ENCODE data around the gene PA2G4. TPM values are rescaled to one million over a fixed set of nuclear protein-coding genes. Genes with fewer than 3 reads are reported as not detected.
A peak's percentile ranks its signal among the peaks of the same experiment; 100 is the strongest.

The PA2G4 gene
- total RNA-seq, 1 donor from 2014 or later, result 230 TPM

DNA sequence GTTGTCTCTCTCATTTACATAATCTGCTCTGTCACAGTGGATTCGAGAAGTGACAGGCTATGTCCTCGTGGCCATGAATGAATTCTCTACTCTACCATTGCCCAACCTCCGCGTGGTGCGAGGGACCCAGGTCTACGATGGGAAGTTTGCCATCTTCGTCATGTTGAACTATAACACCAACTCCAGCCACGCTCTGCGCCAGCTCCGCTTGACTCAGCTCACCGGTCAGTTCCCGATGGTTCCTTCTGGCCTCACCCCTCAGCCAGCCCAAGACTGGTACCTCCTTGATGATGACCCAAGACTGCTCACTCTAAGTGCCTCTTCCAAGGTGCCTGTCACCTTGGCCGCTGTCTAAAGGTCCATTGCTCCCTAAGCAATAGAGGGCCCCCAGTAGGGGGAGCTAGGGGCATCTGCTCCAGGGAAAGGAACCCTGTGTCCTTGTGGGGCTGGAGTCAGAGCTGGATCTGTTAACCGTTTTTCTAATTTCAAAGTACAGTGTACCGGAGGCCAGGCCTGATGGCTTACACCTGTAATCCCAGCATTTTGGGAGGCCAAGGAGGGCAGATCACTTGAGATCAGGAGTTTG, 19.3 kb upstream of the PA2G4 start:
- TF ChIP-seq, protein P1, sequence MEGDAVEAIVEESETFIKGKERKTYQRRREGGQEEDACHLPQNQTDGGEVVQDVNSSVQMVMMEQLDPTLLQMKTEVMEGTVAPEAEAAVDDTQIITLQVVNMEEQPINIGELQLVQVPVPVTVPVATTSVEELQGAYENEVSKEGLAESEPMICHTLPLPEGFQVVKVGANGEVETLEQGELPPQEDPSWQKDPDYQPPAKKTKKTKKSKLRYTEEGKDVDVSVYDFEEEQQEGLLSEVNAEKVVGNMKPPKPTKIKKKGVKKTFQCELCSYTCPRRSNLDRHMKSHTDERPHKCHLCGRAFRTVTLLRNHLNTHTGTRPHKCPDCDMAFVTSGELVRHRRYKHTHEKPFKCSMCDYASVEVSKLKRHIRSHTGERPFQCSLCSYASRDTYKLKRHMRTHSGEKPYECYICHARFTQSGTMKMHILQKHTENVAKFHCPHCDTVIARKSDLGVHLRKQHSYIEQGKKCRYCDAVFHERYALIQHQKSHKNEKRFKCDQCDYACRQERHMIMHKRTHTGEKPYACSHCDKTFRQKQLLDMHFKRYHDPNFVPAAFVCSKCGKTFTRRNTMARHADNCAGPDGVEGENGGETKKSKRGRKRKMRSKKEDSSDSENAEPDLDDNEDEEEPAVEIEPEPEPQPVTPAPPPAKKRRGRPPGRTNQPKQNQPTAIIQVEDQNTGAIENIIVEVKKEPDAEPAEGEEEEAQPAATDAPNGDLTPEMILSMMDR (conservative IDR thresholded peaks at IDR 0.05; ENCODE audit: low read depth, low read length), result peak; percentile 50
- DNase-seq (ENCODE audit: low read depth), result no peak
- no peak overlapping the region for H3K4me3 ChIP-seq (ENCODE audit: low read depth, low read length)

DNA sequence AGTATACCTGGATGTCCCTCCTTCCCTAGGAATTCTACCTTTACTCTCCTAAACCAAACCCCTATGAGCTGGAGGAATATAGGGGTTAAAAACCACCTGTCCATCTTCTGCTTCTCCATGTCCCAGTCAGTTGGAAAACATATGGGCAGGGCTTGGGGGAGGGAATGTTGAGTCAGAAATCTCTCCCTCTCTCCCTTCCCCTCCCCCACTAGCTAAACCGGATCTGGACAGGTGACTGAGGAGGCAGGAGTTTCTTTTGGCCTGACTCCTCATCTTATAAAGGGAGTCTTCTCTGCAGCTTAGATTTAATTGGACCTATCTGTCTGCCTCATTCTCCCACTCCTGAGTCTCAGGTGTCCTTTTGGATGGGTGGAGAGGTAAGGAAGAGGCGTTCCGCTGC, 18.3 kb upstream of the PA2G4 start:
- TF ChIP-seq, protein P1 (conservative IDR thresholded peaks at IDR 0.05; ENCODE audit: low read depth, low read length), result no peak
- H3K4me3 ChIP-seq (ENCODE audit: low read depth, low read length), result no peak overlapping the region
- DNase-seq (ENCODE audit: low read depth), result no peak

DNA sequence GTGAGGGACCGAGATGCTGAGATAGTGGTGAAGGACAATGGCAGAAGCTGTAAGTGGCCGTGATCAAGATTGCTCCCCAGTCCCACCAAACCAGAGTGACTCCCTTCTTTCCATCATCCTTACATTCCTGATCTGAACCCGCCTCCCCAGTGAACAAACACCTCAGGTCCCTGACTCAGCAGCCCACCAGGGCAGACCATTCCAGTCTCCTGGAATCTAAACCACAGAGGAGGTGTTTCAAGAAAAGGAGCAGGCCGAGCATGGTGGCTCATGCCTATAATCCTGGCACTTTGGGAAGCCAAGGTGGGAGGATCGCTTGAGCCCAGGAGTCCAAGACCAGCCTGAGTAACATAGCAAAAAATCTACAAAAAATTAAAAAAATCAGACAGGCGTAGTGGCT, 17.8 kb upstream of the PA2G4 start:
- DNase-seq (ENCODE audit: low read depth), result no peak
- H3K4me3 ChIP-seq (ENCODE audit: low read depth, low read length), result no peak overlapping the region
- TF ChIP-seq, protein P1 (conservative IDR thresholded peaks at IDR 0.05; ENCODE audit: low read depth, low read length), result no peak

DNA sequence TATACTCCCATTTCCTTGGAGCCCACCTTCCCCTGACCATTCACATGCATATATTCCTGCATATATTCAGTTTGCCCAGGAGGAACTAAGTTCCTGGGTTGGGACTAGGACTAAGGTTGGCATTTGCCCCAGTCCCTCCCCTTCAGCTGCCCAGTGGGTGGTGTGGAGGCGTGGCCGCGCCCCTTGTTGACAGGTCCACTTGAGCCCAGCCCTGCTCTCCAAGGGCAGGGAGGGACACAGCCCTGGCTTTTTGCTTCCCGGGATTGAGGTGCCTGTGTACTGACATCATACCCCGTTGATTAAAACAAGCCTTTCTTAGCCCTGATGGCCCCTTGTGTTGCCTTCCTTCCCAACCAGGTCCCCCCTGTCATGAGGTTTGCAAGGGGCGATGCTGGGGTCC, 17.1 kb upstream of the PA2G4 start:
- no peak for DNase-seq (ENCODE audit: low read depth)
- TF ChIP-seq, protein P1 (conservative IDR thresholded peaks at IDR 0.05; ENCODE audit: low read depth, low read length), result no peak
- no peak overlapping the region for H3K4me3 ChIP-seq (ENCODE audit: low read depth, low read length)

DNA sequence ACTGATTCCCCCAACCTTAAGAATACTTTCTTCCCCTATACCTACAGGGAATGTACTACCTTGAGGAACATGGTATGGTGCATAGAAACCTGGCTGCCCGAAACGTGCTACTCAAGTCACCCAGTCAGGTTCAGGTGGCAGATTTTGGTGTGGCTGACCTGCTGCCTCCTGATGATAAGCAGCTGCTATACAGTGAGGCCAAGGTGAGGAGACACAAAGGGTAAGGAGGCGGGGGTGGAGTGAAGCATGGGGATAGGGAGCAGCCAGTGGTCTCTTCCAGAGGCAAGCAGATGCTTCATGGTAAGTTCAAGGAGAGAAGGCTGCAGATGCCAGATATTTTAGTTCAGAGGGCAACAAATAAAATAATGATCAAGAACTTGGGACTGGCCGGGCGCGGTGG, 6.6 kb upstream of the PA2G4 start:
- TF ChIP-seq, protein P1 (conservative IDR thresholded peaks at IDR 0.05; ENCODE audit: low read depth, low read length), result no peak
- no peak for DNase-seq (ENCODE audit: low read depth)
- no peak overlapping the region for H3K4me3 ChIP-seq (ENCODE audit: low read depth, low read length)

DNA sequence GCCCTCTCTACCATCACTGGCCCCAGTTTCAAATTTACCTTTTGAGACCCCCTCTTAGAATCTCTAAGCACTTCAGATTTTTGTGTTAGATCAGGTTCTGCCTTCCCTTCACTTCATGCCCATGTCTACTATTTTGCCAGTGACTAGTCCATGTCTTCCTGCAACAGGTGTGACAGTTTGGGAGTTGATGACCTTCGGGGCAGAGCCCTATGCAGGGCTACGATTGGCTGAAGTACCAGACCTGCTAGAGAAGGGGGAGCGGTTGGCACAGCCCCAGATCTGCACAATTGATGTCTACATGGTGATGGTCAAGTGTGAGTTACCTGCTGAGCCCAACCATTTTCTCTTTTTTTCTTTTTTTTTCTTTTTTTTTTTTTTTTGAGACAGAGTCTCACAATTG, 5.8 kb upstream of the PA2G4 start:
- TF ChIP-seq, protein P1 (conservative IDR thresholded peaks at IDR 0.05; ENCODE audit: low read depth, low read length), result no peak
- DNase-seq (ENCODE audit: low read depth), result no peak
- H3K4me3 ChIP-seq (ENCODE audit: low read depth, low read length), result no peak overlapping the region

DNA sequence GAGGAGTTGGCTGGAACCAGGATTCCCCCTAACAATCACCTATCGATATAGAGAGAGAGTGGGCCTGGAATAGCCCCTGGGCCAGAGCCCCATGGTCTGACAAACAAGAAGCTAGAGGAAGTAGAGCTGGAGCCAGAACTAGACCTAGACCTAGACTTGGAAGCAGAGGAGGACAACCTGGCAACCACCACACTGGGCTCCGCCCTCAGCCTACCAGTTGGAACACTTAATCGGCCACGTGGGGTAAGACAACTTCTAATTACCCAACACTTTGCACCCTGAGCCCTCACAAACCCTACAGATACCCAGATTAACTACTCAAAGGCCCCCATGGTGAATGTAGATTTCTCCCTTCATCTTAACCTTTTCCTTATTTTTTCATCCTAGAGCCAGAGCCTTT, 4.6 kb upstream of the PA2G4 start:
- TF ChIP-seq, protein P1 (conservative IDR thresholded peaks at IDR 0.05; ENCODE audit: low read depth, low read length), result no peak
- no peak overlapping the region for H3K4me3 ChIP-seq (ENCODE audit: low read depth, low read length)
- no peak for DNase-seq (ENCODE audit: low read depth)
